HG03571 (cell line): Measurements from ENCODE around the gene KCNJ16.
"Not testable (repeated sequence)": the region's sequence is repeated elsewhere in the genome, so short reads cannot be mapped to it uniquely, and the experiment has no call there.

Source experiments
- ATAC-seq: cut with Tn5 transposase; IDR thresholded peaks from one replicate; pipeline ENCODE4 v1.9.1; 2021; ENCODE audit not compliant: unreplicated experiment

The KCNJ16 gene

DNA sequence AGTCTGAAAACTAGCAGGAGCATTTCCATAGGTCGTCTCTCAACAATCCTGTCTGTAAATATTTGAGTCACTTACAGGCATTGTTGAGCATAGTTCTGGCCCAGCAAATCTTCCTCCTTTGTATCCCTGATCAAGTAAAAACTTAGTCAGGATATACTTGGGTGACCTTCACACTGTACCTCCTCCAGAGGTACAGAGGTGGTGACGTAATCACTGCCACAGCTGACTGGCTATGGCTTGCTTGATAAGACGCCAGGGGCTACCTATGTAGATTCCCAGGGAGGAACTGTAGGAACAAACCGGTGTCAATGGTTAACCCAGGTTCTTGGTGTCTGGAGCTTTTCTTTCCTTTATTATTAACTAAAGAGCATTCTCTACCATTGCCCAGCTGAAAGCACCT lies at the start of gene KCNJ16:
KCNJ16 (plus strand) TSS at position 270 of the 400 bp plus-strand sequence. CDS start 56,863 bp downstream, outside the sequence.
- no peak for ATAC-seq

DNA sequence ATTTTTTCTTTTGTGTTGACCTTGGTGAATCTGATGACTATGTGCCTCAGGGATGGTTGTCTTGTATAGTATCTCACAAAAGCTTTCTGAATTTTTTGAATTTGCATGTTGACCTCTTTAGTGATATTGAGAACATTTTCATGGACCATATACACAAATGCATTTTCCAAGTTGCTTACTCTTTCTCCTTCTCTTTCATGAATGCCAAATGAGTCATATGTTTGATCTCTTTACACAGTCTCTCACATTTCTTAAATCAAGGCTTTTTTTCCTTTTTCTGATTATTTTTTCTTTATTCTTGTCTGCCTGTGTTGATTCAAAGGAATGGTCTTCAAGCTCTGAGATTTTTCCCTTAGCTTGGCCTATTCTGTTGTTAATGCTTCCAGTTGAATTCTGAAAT lies 46.6 kb upstream of the KCNJ16 start:
- ATAC-seq = no peak

DNA sequence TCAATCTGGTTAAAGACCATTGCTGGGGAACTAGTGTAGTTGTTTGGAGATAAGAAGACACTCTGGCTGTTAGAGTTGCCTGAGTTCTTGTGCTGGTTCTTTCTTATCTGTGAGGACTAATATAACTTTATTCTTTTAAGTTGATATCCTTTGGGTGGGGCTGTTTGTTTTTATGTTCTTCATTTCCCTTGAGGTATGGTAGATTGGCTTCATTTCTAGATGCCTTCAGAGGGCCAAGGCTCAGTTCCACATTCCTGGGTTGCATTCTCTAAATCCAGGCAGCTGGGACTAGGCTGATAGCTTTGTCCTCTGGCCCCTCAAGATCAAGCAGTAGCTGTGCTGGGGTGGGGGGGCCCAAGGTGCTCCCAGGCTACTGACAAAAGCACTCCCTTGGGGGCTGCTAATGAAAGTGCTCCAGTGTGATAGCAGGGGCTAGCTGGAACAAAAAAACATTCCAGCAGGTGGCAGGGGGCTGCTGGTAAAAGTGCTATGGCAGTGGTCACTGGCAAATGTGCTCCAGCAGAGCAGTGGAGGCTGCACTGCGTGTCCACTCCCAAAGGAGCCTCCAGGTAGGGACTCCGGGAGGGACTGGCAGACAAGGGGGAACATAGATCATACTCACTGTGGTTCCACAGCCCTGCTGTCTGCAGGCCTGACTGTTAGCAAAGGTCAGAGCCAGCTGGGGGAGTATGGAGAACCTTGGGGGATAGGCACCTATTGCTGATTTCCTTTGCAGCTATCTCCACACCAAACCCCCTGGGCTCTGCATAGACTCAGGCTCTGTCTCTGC lies 45.9 kb upstream of the KCNJ16 start:
- no peak for ATAC-seq

DNA sequence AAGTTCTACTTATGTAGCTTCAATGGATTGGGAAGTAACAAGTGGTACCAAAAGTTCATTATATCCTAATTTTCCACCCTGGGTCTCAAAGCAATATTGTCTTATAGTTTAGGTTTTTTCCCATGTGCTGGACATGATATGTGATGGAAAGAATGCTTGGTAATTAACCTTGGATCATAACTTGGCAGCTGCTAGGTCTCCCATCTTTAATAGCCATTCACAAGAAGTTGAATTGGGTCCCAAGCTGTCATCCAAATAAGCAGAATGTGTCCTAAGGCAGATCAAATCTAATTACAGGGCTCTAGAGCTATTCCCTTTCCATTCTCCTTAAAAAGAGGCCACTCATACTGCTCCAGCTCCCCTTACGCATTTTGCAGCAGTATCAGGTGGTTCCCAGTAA lies 44.7 kb upstream of the KCNJ16 start:
- ATAC-seq = no peak

DNA sequence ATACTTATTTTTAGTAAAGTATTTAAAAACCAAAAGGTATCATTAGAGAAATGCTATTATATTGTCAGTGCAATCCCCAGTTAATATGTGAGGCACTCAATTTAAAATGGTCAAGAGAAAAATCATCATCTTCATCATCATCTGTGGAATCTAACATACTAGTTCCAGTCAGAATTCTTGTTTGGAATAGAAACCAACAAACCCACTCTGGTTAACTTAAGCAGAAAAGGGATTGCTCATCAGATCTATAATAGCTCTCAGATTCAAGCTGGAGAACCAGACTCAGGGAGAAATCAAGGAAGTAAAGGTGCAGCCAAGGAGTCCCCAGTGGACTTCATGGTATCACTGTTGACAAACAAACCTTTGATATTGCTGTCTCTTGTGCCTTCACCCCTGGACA lies 43.7 kb upstream of the KCNJ16 start:
- ATAC-seq = no peak

DNA sequence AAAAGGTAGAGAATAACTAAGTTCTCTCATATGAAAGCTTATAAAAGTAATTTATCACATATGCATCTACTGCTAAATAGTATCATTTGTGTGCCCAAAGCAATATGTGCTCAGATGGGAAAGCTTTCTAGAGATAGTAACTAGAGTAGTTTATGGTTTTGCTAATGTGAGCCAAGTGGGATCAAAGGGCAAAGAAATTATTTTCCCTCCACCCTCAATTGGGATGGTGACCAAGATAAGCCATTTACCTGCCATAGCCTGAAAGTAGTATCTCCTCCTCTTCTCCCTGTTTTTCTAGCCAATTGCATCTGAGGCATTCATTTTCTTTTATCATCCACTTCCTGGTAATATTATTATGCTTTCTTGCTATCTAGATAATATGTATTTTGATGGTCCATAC lies 41.9 kb upstream of the KCNJ16 start:
- no peak for ATAC-seq

DNA sequence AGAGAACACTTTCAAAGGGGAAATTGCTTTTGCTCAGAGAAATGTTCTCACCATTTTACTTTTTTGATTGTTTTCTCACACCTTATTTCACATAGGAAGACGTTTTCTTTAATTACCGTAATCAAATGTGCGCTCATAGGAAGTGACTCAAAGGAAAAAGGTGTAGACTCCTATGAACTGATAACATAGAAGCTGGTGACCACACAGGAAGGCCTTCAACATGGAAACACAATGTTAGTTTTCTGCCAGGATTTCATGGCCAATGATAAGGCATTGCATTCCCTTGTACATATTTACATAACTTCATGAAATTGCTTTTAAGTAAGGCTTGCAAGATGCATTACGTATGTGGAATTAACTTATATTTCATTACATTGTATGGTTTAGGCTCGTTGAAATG lies 40.9 kb upstream of the KCNJ16 start:
- ATAC-seq = no peak

DNA sequence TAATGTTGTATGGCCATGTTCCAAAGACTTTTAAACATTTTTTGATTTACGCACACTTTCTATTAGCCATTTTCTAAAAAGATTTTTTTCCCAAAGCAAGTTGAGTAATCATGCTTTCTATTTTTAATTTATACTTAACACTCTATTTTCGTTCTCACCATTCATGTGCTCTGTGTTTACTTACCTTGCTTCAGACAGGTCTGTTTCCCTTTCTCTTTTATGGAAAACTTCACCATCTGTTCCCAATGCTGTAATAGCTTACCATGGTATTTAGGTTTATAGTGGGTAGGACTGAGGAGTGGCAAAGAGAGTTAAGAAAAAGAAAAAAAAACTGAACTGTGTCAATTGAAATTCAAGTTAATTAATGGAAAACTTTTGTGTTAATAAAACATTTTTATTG lies 37.5 kb upstream of the KCNJ16 start:
- no peak for ATAC-seq

DNA sequence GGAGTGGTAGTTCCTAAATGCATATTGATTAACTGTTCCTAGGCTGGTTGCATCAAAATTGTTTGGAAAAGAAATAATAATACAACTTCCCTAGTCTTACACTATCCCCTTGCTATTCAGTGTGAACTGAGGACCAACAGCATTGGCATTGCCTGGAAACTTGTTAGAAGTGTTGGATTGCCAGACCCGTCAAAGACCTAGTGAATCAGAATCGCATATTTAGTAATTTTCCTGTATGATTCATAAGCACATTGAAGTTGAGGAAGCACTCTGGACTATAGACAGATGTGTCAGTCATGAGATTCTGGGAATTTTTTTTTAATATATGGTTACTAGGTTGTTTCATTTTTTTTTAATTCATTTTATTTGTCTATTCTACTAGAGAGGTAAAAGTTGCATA lies 34.7 kb upstream of the KCNJ16 start:
- no peak for ATAC-seq

DNA sequence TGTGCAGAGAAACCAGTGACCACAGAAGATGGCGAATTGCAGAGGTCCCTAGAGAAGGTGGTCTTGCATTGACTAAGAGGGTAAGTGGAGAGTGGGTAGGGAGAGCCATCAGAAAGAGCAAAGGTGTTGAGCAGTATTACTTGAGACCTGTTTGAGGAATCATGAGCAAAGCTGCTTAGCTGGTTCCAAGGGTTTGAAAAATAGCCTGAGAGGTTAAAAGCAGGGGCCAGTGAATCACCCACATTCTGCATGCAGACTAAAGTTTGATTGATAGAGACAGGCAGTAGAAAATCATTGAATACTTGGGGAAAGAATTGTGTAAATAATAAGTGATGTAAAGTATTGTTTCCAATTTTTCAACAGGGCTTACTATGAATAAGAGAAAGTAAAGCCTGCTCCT lies 34.0 kb upstream of the KCNJ16 start:
- no peak for ATAC-seq

DNA sequence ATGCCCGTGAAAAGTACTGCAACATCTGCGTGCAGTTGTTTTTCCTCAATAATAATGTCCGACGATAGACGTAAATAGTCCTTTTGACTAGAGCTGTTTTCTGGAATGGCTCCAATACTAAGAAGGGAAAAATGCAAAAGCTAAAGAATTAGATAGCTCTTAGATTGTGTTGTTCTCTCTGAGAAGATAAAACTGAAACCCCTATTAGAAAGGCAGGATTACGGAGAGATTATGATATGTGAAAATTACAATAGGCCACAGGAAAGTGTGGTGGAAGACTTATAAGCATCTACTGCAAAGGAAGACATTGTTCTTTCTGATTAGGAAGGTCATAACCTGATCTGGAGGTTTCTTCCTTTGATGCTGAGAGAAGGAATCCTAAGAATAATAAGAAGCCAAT lies 33.5 kb upstream of the KCNJ16 start:
- no peak for ATAC-seq

DNA sequence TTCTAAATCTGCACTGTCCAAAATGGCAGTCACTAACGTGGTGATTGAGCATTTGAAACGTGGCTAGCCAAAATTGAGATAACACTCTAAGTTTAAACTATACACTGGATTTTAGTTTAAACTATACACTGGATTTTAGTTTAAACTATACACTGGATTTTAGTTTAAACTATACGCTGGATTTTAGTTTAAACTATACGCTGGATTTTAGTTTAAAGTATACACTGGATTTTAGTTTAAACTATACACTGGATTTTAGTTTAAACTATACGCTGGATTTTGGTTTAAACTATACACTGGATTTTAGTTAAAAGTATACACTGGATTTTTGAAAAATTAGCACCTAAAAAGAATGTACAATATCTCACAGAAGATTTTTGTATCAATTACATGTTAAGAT lies 29.2 kb upstream of the KCNJ16 start:
- ATAC-seq = not testable (repeated sequence)

DNA sequence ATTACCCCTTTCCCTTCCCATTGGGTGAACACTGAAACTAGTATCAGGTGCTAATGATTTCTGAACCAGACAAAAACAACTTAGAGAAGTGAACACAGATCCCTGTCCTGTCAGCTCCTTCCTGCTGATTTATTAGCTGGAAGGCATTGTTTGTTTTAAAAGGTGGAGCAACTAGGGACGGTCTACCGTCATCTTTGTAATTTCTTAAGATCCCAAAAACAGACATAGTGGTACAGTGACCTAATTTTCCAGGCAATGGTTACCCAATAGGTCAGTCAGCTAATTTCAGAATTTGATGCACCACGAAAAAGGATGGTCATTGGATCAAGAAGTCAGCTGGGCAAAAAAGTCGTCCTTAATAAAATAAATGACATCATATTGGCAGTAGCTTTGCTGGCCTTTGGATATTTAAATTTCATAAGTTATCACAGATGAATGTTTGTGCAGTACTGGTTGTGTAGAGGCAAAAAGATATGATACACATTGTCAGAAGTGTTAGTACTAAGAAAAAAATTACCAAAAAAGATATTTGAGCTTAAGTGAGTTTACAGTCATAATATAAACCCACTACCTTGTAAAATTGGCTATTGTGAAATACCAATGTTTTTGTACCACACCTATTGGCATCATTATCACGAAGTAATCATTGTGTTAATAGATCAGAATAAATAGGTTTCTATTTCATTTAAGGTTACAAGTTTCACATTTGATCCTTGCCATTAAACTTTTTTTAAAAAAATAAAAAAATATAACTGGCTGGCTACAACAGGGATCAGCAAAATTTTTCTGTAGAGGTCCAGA lies 27.2 kb upstream of the KCNJ16 start:
- no peak for ATAC-seq

DNA sequence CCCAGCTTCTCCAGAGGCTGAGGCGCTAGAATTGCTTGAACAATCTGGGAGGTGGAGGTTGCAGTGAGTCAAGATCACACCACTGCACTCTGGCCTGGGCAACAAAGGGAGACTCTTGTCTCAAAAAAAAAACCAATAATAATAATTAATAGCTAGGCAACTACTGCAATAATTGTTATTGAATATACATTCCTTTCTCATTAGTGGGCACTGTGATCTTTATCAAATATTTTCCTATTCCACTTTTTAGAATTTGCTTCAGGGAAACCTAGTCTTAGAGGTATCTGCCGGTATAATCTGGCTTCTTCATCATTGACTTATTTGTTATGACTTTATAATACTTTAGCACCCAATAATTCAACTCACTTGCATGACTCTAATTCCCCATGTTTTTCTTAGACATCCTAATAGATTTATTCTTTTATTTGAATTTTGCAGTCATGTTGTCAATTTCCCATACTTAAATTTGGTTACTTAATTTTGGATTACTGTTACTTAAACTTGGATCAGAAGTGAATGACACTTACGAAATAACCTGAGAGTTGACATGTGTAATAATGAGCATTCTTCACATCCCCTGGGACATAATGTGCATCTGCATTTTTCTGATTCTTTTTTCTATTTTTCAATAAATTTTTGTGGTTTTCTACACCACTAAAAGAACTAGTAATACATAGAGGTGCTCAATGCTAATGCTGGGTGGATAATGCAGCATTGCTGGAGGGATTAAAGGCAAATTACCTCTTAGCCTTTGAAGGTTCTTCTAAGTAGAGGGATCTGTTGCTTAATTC lies 25.0 kb upstream of the KCNJ16 start:
- no peak for ATAC-seq

DNA sequence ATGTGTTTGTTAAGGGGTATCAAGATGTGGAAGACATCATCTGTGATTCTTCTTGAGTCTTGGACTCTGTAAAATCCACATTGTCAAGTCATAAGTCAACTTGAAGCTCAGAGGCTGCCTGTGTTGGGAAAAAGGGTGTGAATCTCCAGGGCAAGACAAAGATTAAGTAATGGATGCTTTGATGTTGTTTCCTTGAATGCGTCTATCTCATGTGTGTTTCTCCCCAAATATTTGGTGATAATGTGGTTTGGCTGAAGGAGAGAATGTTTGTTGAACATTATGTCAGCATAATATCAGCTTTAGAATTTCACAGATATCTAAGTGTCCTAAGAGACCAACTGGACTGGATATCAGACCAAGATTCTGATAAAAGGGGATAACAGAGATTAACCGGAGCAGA lies 24.1 kb upstream of the KCNJ16 start:
- ATAC-seq = no peak

DNA sequence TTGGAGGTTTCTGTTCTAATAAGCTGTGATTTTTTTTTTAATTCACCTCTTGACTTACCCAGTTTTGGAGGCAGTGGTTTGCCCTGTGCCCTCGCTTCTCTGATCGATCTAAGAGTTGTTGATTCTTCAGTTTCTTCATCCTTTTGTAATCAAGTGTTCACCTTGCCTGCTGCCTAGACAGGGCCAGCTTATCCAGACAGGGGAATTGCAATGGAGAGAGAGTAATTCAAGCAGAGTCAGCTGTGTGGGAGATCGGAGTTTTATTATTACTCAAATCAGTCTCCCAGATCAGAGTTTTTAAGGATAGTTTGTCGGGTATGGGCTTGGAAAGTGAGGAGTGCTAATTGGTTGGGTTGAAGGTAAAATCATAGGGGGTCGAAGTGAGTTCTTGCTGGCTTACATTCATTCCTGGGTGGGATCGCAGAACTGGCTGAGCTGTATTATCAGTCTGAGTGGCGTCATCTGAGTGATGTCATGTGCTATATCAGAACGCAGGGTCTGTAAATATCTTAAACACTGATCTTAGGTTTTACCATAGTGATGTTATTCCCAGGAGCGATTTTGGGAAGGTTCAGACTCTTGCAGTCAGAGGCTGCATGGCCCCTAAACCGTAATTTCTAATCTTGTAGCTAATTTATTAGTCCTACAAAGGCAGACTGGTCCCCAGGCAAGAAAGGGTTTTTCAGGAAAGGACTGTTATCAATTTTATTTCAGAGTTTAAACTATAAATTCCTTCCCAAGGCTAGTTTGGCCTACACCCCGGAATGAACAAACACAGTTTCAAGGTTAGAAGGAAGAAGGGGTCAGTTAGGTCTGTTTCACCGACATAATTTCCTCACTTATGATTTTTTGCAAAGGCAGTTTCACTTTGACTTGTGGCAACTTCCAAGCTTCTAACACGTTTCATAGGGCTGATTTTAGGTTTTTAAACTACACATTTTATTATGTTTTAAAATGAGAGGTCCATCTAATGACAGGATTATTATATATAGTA lies 21.5 kb upstream of the KCNJ16 start:
- ATAC-seq = no peak

DNA sequence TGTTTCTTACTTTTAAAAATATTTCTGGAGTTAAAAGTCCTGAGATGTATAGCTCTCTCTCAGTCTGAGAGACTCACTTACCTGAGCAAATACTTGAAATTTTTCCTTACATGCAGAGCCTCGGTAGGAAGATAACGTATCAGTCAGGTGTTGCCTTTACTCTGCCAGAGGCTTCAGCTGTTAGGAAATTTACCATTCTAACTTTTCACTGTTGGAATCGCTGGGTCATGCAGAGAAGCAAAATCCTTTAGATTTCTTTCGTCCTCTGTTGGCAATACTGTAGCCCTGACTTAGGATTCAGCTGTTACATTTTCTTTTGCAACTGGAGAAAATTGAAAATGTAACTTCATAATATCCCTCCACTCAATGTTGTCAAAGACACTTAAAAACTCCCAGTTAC lies 20.0 kb upstream of the KCNJ16 start:
- ATAC-seq = no peak

DNA sequence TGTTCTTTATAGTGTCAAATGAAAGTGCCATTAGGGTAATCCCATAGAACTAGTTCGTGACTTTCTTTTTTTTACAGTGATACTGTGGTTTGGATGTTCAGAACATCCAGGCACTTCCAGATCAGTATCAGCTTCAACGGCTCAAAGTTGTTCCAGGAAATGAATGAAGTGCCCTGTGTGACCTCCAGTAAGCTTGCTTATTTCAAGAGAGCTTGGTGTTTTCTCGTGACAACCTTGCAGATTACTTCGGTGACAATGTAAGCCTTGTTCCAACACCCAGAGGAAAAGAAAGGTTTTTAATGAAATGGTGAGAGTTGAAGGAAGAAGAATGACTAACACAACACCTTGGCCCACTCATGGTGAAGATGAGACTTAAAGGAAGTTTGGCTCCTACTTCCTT lies 16.0 kb upstream of the KCNJ16 start:
- ATAC-seq = no peak

DNA sequence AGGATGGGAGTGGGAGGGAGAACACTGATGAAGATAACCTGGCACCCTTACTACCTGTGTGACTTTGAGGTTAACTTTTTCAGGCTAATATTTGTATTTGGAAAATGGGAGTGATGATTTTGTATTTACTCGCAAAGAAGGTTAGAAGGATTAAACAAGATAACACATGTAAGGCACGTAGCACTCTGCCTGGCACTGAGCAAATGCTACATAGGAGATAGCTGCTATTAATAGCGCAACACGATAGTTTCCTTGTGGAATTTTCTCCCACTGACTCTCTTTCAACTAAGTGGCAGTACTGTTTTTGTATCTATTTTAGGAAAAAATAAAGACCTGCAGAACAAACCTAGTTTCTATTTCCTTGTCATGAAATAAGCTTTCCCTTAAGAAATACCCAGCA lies 15.4 kb upstream of the KCNJ16 start:
- no peak for ATAC-seq

DNA sequence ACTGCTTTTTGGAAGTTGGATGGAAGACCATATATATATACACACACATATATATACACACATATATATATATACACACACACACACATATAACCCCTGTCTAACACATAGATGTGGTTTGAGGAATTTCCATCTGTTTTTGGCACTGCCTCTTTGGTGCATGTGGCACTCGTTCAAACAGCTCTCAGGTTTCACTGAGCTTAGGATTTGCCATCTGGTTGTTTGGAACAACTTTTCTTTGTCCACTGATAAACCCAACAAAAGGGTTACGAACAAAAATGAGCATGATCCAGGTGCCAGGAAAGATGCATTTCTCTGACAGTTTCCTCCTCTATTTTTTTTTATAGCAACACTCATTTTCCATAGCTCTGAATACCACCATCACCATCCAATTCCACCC lies 14.6 kb upstream of the KCNJ16 start:
- ATAC-seq = no peak
